Glutamatergic neuron (in vitro differentiated cells): ENCODE measurements around the gene FAM149A. TPM values are rescaled to one million over a fixed set of nuclear protein-coding genes. Genes with fewer than 3 reads are reported as not detected.

Experiments used
- DNase-seq: peaks from one replicate; pipeline ENCODE4 v3.0.0; 2022
- H3K27ac Mint-ChIP-seq: one replicate; pipeline ENCODE4 v1.8.0; 2020; ENCODE audit warnings: mild to moderate bottlenecking, mixed read lengths, inconsistent platforms; ENCODE audit not compliant: unreplicated experiment
- H3K27me3 Mint-ChIP-seq: one replicate; pipeline ENCODE4 v1.8.0; 2020; ENCODE audit warnings: mild to moderate bottlenecking, moderate library complexity, mixed read lengths, inconsistent platforms; ENCODE audit not compliant: unreplicated experiment
- H3K36me3 Mint-ChIP-seq: one replicate; pipeline ENCODE4 v1.8.0; 2020; ENCODE audit warnings: mild to moderate bottlenecking, mixed read lengths, inconsistent platforms; ENCODE audit not compliant: unreplicated experiment
- H3K4me1 Mint-ChIP-seq: one replicate; pipeline ENCODE4 v1.8.0; 2020; ENCODE audit warnings: mild to moderate bottlenecking, low read depth, mixed read lengths, inconsistent platforms; ENCODE audit not compliant: unreplicated experiment
- H3K4me3 Mint-ChIP-seq: one replicate; pipeline ENCODE4 v1.8.0; 2020; ENCODE audit warnings: mild to moderate bottlenecking, mixed read lengths, inconsistent platforms; ENCODE audit not compliant: unreplicated experiment
- H3K9me3 Mint-ChIP-seq: one replicate; pipeline ENCODE4 v1.8.0; 2020; ENCODE audit warnings: mild to moderate bottlenecking, moderate library complexity, mixed read lengths, inconsistent platforms; ENCODE audit not compliant: unreplicated experiment
- total RNA-seq: library from RNA; stranded (reverse); fragmentation: NEBNext Ultra II Directional; extraction: Animal tissue kit (Norgen Biotek cat#: 25700); gene quantifications from one replicate; pipeline ENCODE4 v1.2.1, GENCODE V29; 2021; ENCODE audit not compliant: unreplicated experiment
- TF ChIP-seq, protein P1 (sequence below): fragments of 200-600 bp; sonication (generic); IDR thresholded peaks from one replicate; pipeline ENCODE4 v1.5.0; 2021; ENCODE audit not compliant: partially characterized antibody, unreplicated experiment

Gene FAM149A
- total RNA-seq, 1 donor from 2014 or later: 6.8 TPM

DNA sequence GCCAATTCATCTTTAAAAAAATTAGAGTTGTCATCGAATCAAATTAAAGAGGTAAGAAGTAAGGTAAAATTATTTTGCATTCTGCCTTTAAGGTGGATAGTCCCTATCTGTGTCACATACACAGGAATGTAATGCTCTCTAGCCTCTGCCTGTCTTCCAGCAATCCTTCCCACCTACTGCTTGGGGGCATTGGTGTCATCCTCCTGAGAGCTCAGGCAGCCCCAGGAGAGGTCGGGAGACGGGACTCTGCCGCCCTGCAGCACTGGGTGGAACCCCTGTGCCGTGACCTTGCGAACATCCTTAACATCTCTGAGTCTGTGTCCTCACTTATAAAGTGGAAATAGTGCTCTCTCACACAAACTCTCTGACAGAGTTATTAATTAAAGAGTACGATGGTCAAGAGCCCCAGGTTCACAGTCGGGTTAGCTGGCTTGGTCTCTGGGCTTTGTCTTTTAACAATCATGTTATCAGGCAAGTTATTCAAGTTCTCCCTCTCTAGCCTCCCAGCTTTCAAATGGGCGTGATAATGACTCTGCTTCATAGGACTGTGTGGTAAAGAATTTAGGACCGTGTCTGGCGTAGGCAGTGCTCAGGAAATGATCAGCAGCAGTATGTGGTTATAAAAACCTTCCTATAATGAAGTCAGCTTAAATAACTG is 25.4 kb upstream of the FAM149A start:
- no peaks in the 10 kb centered on the region for H3K36me3 Mint-ChIP-seq
- H3K27ac Mint-ChIP-seq: no peak overlapping the region
- no peak for DNase-seq
- no peaks in the 10 kb centered on the region for H3K27me3 Mint-ChIP-seq
- TF ChIP-seq, protein P1, sequence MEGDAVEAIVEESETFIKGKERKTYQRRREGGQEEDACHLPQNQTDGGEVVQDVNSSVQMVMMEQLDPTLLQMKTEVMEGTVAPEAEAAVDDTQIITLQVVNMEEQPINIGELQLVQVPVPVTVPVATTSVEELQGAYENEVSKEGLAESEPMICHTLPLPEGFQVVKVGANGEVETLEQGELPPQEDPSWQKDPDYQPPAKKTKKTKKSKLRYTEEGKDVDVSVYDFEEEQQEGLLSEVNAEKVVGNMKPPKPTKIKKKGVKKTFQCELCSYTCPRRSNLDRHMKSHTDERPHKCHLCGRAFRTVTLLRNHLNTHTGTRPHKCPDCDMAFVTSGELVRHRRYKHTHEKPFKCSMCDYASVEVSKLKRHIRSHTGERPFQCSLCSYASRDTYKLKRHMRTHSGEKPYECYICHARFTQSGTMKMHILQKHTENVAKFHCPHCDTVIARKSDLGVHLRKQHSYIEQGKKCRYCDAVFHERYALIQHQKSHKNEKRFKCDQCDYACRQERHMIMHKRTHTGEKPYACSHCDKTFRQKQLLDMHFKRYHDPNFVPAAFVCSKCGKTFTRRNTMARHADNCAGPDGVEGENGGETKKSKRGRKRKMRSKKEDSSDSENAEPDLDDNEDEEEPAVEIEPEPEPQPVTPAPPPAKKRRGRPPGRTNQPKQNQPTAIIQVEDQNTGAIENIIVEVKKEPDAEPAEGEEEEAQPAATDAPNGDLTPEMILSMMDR: no peak
- H3K4me3 Mint-ChIP-seq: no peak overlapping the region
- no peaks in the 10 kb centered on the region for H3K9me3 Mint-ChIP-seq
- H3K4me1 Mint-ChIP-seq: peaks cover 4% of the 10 kb centered on the region

DNA sequence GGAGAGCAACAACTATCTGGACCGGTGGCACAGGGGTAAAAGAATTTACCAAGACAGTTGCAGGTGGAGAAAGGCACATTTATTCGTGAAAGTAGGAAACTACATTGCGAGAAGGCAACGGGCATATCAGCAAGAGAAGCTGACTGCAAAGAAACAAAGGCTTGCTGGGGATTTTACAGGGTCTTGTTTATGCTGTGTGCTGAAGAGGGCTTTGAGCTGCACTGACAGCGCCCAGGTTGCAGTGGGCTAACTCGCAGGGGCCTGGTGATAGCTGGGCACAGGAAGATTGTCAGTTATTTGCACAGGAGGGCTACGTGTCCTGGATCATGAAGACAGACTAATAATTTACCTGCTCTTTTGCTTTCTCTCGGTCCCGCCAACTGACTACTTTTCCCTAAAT is 24.8 kb upstream of the FAM149A start:
- no peak for DNase-seq
- TF ChIP-seq, protein P1: no peak
- Mint-ChIP-seq H3K36me3 (no peaks in the 10 kb centered on the region), H3K27ac (no peak overlapping the region), H3K9me3 (no peaks in the 10 kb centered on the region), H3K4me1 (peaks cover 4% of the 10 kb centered on the region), H3K27me3 (no peaks in the 10 kb centered on the region), H3K4me3 (no peak overlapping the region)

DNA sequence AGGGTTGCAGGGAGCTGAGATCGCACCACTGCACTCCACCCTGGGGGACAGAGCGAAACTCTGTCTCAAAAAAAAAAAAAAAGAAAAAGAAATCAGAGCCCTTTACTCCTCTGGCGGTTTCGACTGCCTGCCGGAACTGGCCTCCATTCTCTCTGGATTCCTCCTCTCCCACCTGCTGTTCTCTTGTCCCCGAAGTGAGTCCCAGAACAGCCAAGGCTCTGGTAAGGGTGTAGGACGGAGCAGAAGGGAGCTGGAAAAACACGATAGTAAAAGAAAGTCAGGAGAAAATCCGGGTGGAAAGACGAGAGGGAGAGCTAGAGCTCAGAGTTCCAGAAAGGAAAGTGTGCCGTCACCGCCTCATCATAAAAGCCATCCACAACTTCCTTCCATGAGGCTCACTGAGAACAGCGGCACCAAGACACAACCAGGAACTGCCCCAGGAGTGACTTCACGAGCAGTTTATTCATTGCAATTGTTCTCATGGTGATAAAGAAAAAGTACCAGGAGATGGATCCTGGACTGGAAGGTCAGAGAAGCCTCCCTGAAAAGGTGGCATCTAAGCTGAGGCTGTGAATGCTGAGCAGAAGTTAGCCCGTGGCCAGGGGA is 23.2 kb upstream of the FAM149A start:
- no peaks in the 10 kb centered on the region for H3K36me3 Mint-ChIP-seq
- H3K9me3 Mint-ChIP-seq: no peaks in the 10 kb centered on the region
- no peaks in the 10 kb centered on the region for H3K27me3 Mint-ChIP-seq
- DNase-seq: no peak
- TF ChIP-seq, protein P1: no peak
- H3K27ac Mint-ChIP-seq: no peak overlapping the region
- no peak overlapping the region for H3K4me3 Mint-ChIP-seq
- H3K4me1 Mint-ChIP-seq: peaks cover 4% of the 10 kb centered on the region

DNA sequence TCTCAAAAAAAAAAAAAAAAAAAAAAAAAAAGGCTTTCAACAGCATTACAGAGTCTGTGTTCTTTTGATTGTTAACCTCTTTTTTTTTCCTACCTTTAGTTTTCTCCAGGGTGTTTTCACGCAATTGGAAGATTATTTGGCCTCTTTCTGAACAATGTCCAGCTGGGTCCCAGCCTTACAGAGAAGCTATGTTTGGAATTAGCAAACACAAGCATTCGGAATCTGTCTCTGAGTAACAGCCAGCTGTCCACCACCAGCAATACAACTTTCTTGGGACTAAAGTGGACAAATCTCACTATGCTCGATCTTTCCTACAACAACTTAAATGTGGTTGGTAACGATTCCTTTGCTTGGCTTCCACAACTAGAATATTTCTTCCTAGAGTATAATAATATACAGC is 22.3 kb upstream of the FAM149A start:
- no peak for DNase-seq
- TF ChIP-seq, protein P1: no peak
- Mint-ChIP-seq H3K9me3 (no peaks in the 10 kb centered on the region), H3K27me3 (no peaks in the 10 kb centered on the region), H3K4me3 (no peak overlapping the region), H3K27ac (no peak overlapping the region), H3K4me1 (peaks cover 4% of the 10 kb centered on the region), H3K36me3 (no peaks in the 10 kb centered on the region)

DNA sequence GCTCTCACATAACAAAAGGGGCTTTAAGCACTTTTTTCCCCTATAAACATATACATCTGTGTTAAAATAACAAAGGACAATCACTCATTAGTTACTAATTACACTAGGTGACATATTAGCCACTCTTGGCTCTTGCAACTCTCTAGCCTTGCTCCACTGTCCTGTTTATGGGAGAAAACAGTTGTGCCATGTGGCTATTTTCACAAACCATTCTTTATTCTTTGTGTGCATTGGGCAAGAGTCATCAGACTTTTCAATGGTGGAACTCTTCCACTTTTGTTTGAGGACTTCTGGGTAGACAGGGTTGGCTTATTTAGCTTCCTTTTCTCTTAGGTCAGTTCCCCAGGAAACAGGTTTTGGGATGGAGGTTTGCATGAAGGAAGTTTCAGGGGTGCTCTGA is 16.0 kb upstream of the FAM149A start:
- Mint-ChIP-seq H3K27ac (no peak overlapping the region), H3K36me3 (no peaks in the 10 kb centered on the region), H3K4me3 (no peak overlapping the region), H3K9me3 (peaks cover 2% of the 10 kb centered on the region), H3K4me1 (no peaks in the 10 kb centered on the region), H3K27me3 (peaks cover 5% of the 10 kb centered on the region)
- no peak for DNase-seq
- TF ChIP-seq, protein P1: no peak
